IMR-90 (cell line): ENCODE measurements around the gene PARD6G. TPM values are rescaled to one million over a fixed set of nuclear protein-coding genes. Genes with fewer than 3 reads are reported as not detected.

Experiments used
- ATAC-seq: fragments of 200-7000 bp; cut with Tn5 transposase; 2 replicates; pipeline ENCODE4 v1.9.1; 2020; ENCODE audit warnings: low read depth, mild to moderate bottlenecking, moderate library complexity
- BruUV-seq: library from RNA; stranded (reverse); fragments of 400-500 nt; replicated peaks from 2 replicates; lab custom pipeline; 2021; lab: Mats Ljungman, UMichigan
- CTCF ChIA-PET: fragments of 300-600 bp; formaldehyde crosslinking; extraction: SDS; loops from one replicate; lab custom pipeline; 2021; ENCODE audit warnings: antibody characterized with exemption; lab: Yijun Ruan, JAX
- POLR2A ChIA-PET: fragments of 300-600 bp; sonication (Branson Sonifier 250); formaldehyde crosslinking; loops from one replicate; lab custom pipeline; 2022; ENCODE audit warnings: antibody characterized with exemption; ENCODE audit not compliant: unreplicated experiment; lab: Charles Lee
- DNase-seq: peaks from one replicate; pipeline ENCODE4 v3.0.0; 2013
- H2AFZ ChIP-seq: replicated peaks from 2 replicates; pipeline ENCODE3; 2013; ENCODE audit warnings: low read length, mild to moderate bottlenecking; ENCODE audit not compliant: poor library complexity
- H2AK5ac ChIP-seq: 2 replicates; pipeline ENCODE4 v1.6.1; 2013; ENCODE audit warnings: low read depth, low read length, inconsistent platforms
- H2AK9ac ChIP-seq: replicated peaks from 2 replicates; pipeline ENCODE3; 2013; ENCODE audit warnings: mild to moderate bottlenecking, low read depth, low read length, moderate library complexity; ENCODE audit not compliant: poor library complexity
- H2BK120ac ChIP-seq: 2 replicates; pipeline ENCODE4 v1.6.1; 2013; ENCODE audit warnings: low read depth, low read length, inconsistent platforms
- H2BK15ac ChIP-seq: 3 replicates; pipeline ENCODE4 v1.6.1; 2013; ENCODE audit warnings: low read depth, low read length, inconsistent platforms
- H2BK20ac ChIP-seq: 2 replicates; pipeline ENCODE4 v1.6.1; 2013; ENCODE audit warnings: low read depth, mild to moderate bottlenecking, inconsistent platforms, low read length, moderate library complexity
- H2BK5ac ChIP-seq: 2 replicates; pipeline ENCODE4 v1.6.1; 2013; ENCODE audit warnings: mild to moderate bottlenecking, low read depth, low read length, inconsistent platforms; ENCODE audit not compliant: poor library complexity, severe bottlenecking
- H3K14ac ChIP-seq: replicated peaks from 2 replicates; pipeline ENCODE4 v1.6.1; 2013; ENCODE audit warnings: low read depth, low read length, inconsistent platforms
- H3K18ac ChIP-seq: 2 replicates; pipeline ENCODE4 v1.6.1; 2013; ENCODE audit warnings: low read depth, low read length, control low read depth
- H3K23ac ChIP-seq: 2 replicates; pipeline ENCODE4 v1.6.1; 2013; ENCODE audit warnings: low read depth, low read length, inconsistent platforms
- H3K27ac ChIP-seq: 2 replicates; pipeline ENCODE4 v1.5.1; 2013; ENCODE audit warnings: mild to moderate bottlenecking, control low read depth, low read length; ENCODE audit not compliant: insufficient read depth
- H3K27me3 ChIP-seq: 2 replicates; pipeline ENCODE4 v1.6.1; 2013; ENCODE audit warnings: low read length; ENCODE audit not compliant: control insufficient read depth, insufficient read depth
- H3K36me3 ChIP-seq: 2 replicates; pipeline ENCODE4 v1.6.1; 2013; ENCODE audit warnings: low read length, mixed read lengths; ENCODE audit not compliant: control insufficient read depth, insufficient read depth
- H3K4ac ChIP-seq: 2 replicates; pipeline ENCODE4 v1.6.1; 2013; ENCODE audit warnings: low read depth, low read length, inconsistent platforms
- H3K4me1 ChIP-seq: 2 replicates; pipeline ENCODE4 v1.6.1; 2013; ENCODE audit warnings: low read length, mixed read lengths; ENCODE audit not compliant: control insufficient read depth, insufficient read depth
- H3K4me2 ChIP-seq: 2 replicates; pipeline ENCODE4 v1.6.1; 2013; ENCODE audit warnings: low read depth, mild to moderate bottlenecking, control low read depth, low read length, moderate library complexity
- H3K4me3 ChIP-seq: 2 replicates; pipeline ENCODE4 v1.5.1; 2013; ENCODE audit warnings: low read depth, mild to moderate bottlenecking, control low read depth, low read length, moderate library complexity; ENCODE audit not compliant: insufficient read depth
- H3K56ac ChIP-seq: 2 replicates; pipeline ENCODE4 v1.6.1; 2013; ENCODE audit warnings: low read length, inconsistent platforms; ENCODE audit not compliant: insufficient read depth; ENCODE audit errors: extremely low read depth
- H3K79me1 ChIP-seq, 2 experiments: 2 replicates each; pipeline ENCODE4 v1.6.1; 2013; ENCODE audit warnings: low read length in 2 of 2, inconsistent platforms in 1 of 2, low read depth in 1 of 2
- H3K9ac ChIP-seq: 2 replicates; pipeline ENCODE4 v1.6.1; 2013; ENCODE audit warnings: low read depth, low read length, control low read depth
- H3K9me1 ChIP-seq: 2 replicates; pipeline ENCODE4 v1.6.1; 2013; ENCODE audit warnings: low read length, inconsistent platforms; ENCODE audit not compliant: insufficient read depth
- H3K9me3 ChIP-seq: 2 replicates; pipeline ENCODE4 v1.6.1; 2013; ENCODE audit warnings: low read length; ENCODE audit not compliant: control insufficient read depth, insufficient read depth
- H4K20me1 ChIP-seq: 2 replicates; pipeline ENCODE4 v1.6.1; 2013; ENCODE audit warnings: low read length, inconsistent platforms; ENCODE audit not compliant: insufficient read depth
- H4K5ac ChIP-seq: 2 replicates; pipeline ENCODE4 v1.6.1; 2013; ENCODE audit warnings: mild to moderate bottlenecking, low read depth, low read length, control low read depth
- H4K8ac ChIP-seq, 2 experiments: 2 replicates each; pipeline ENCODE4 v1.6.1; 2013; ENCODE audit warnings: low read depth in 2 of 2, low read length in 2 of 2, control low read depth in 1 of 2, inconsistent platforms in 1 of 2
- H4K91ac ChIP-seq: 2 replicates; pipeline ENCODE4 v1.6.1; 2013; ENCODE audit warnings: low read depth, low read length, inconsistent platforms; ENCODE audit not compliant: insufficient read depth
- BHLHE40 ChIP-seq: fragments of 150-350 bp; IDR thresholded peaks from 2 replicates; pipeline ENCODE4 v1.6.1; 2016; ENCODE audit warnings: mild to moderate bottlenecking, low read depth, low read length
- CEBPB ChIP-seq: IDR thresholded peaks from 2 replicates; pipeline ENCODE4 v1.6.1; 2012; ENCODE audit warnings: low read depth, low read length, improper control_type of control experiment
- ELK1 ChIP-seq: fragments of 150-350 bp; IDR thresholded peaks from 2 replicates; pipeline ENCODE4 v1.6.1; 2016; ENCODE audit warnings: low read depth, mild to moderate bottlenecking, low read length, moderate library complexity, borderline replicate concordance
- FOS ChIP-seq: fragments of 150-350 bp; IDR thresholded peaks from 2 replicates; pipeline ENCODE4 v1.6.1; 2016; ENCODE audit warnings: low read depth, low read length
- MAZ ChIP-seq: IDR thresholded peaks from 2 replicates; pipeline ENCODE4 v1.6.1; 2012; ENCODE audit warnings: low read depth, mild to moderate bottlenecking, low read length, improper control_type of control experiment, moderate library complexity, borderline replicate concordance
- NFE2L2 ChIP-seq: fragments of 150-350 bp; IDR thresholded peaks from 2 replicates; pipeline ENCODE4 v1.6.1; 2016; ENCODE audit warnings: low read depth, mild to moderate bottlenecking, low read length
- RCOR1 ChIP-seq: IDR thresholded peaks from 2 replicates; pipeline ENCODE4 v1.6.1; 2012; ENCODE audit warnings: mild to moderate bottlenecking, low read length, improper control_type of control experiment; ENCODE audit not compliant: insufficient replicate concordance
- WGBS, 2 experiments: methylation state at CpG; one replicate each; pipeline versions ENCODE4 v1.1.5 to v1.1.7; 2013; ENCODE audit warnings: missing lambda C conversion rate in 2 of 2; ENCODE audit not compliant: insufficient read length in 1 of 2; ENCODE audit errors: extremely low coverage in 2 of 2; 5-methylcytosine and 5-hydroxymethylcytosine counted together
- dilution Hi-C: fragments of 300-500 bp; cut with HindIII; formaldehyde crosslinking; loops from one replicate; pipeline ENCODE4 v1.14.3; 2018; ENCODE audit warnings: low sequenced_read_pairs; ENCODE audit not compliant: unreplicated experiment
- in situ Hi-C: fragments of 300-500 bp; cut with MboI; formaldehyde crosslinking; loops from 3 replicates; pipeline ENCODE4 v1.14.3; 2019; ENCODE audit warnings: low sequenced_read_pairs, inconsistent platforms, mixed read lengths
- intact Hi-C: fragments of 100-400 bp; cut with micrococcal nuclease; formaldehyde crosslinking; loops from 2 replicates; pipeline ENCODE4 v1.10.0; 2022
- polyA plus RNA-seq, 3 experiments: library from polyadenylated mRNA; depleted of rRNA; stranded (reverse); fragments of >200 nt; gene quantifications; 2 replicates each; pipeline ENCODE4 v1.2.3, GENCODE V29; 2012; ENCODE audit warnings: low replicate concordance in 1 of 3
- total RNA-seq: library from RNA; depleted of rRNA; stranded (reverse); fragments of >200 nt; gene quantifications from 2 replicates; pipeline ENCODE4 v1.2.3, GENCODE V29; 2012

Gene PARD6G
- total and polyA plus RNA-seq, 2 of the 4 experiments (the other 2 are of a cell fraction), result 2.5 to 4.6 TPM

- no peak overlapping the region for H2AFZ ChIP-seq
- H4K20me1 ChIP-seq, result peaks cover 5% of the 10 kb centered on the region
- no peak overlapping the region for H3K23ac ChIP-seq
- no peak overlapping the region; the same call in 1 of the 2 replicates for H3K18ac ChIP-seq
- H2BK5ac ChIP-seq, result no peak overlapping the region
- H3K9me3 ChIP-seq, result no peaks in the 10 kb centered on the region
- dilution Hi-C loops, result no loop called here
- H3K14ac ChIP-seq, result no peak overlapping the region
- DNase-seq, result no peak
- H3K36me3 ChIP-seq, result peaks cover 36% of the 10 kb centered on the region
- H2AK9ac ChIP-seq, result no peak overlapping the region
- intact Hi-C loops, result loop anchor here (5.0 kb wide), 1 partner anchor 146 kb away; the partner anchor contains the start of gene TXNL4A
- in situ Hi-C loops, result no loop called here
- ATAC-seq, result no peak
- no peak overlapping the region for H3K4me2 ChIP-seq
- no peak overlapping the region for H2BK15ac ChIP-seq
- H4K91ac ChIP-seq, result no peak overlapping the region
- H2BK120ac ChIP-seq, result no peak overlapping the region
- no peak for TF ChIP-seq NFE2L2
- no peak for TF ChIP-seq CEBPB
- TF ChIP-seq BHLHE40, result no peak
- TF ChIP-seq RCOR1, result no peak
- no peak for TF ChIP-seq ELK1
- TF ChIP-seq FOS, result no peak
- no peak for TF ChIP-seq MAZ
- BruUV-seq, result no TSS peak
- H4K5ac ChIP-seq, result no peak overlapping the region
- CTCF ChIA-PET, result no interaction called here
- H3K9ac ChIP-seq, result no peak overlapping the region
- H3K4me3 ChIP-seq, result no peak overlapping the region
- POLR2A ChIA-PET, result no interaction called here
- peaks cover 12% of the 10 kb centered on the region; the same call in 1 of the 2 replicates for H3K9me1 ChIP-seq
- no peak overlapping the region for H2BK20ac ChIP-seq
- peaks cover 2% of the 10 kb centered on the region; the same call in 1 of the 2 replicates for H3K4me1 ChIP-seq
- no peak overlapping the region for H2AK5ac ChIP-seq
- H3K27ac ChIP-seq, result no peak overlapping the region
- WGBS, 2 experiments, result no CpG with 5 or more reads among the region's 1 CpG
- H3K79me1 ChIP-seq, result peaks cover 51 to 67% of the 10 kb centered on the region in 2 experiments
- H3K27me3 ChIP-seq, result no peaks in the 10 kb centered on the region
- no peak overlapping the region for H3K56ac ChIP-seq
- no peak overlapping the region for H3K4ac ChIP-seq
- no peak overlapping the region for H4K8ac ChIP-seq
Observed at GRCh38 chr18:80133124-80133523, 114.2 kb downstream of the PARD6G start.
